K562 (cell line): ENCODE data around the gene FAM168B. TPM values are rescaled to one million over a fixed set of nuclear protein-coding genes. Genes with fewer than 3 reads are reported as not detected.
A peak's percentile ranks its signal among the peaks of the same experiment; 100 is the strongest.

Experiments
- ATAC-seq: fragments of 200-7000 bp; cut with Tn5 transposase; 3 replicates; pipeline ENCODE4 v1.9.1; 2020; ENCODE audit warnings: moderate library complexity
- BruUV-seq: library from RNA; stranded (reverse); fragments of 400-500 nt; replicated peaks from 2 replicates; lab custom pipeline; 2021; lab: Mats Ljungman, UMichigan
- CTCF ChIA-PET: fragments of 300-600 bp; formaldehyde crosslinking; extraction: SDS; loops from one replicate; lab custom pipeline; 2021; ENCODE audit warnings: low intra/inter-chr PET ratio; lab: Yijun Ruan, JAX
- POLR2A ChIA-PET: fragments of 300-600, 350-650 bp; sonication (Branson Sonifier 250); formaldehyde crosslinking; extraction: SDS; loops from one replicate; lab custom pipeline; 2021; ENCODE audit warnings: antibody characterized with exemption, inconsistent platforms; lab: Yijun Ruan, JAX
- DNase-seq, 4 experiments: peaks; one replicate each; pipeline versions ENCODE4 v3.0.0 to v3.0.0-alpha.2; 2011 to 2018; ENCODE audit warnings: low spot score in 3 of 4, mixed read lengths in 3 of 4; ENCODE audit errors: extremely low read depth in 1 of 4
- FAIRE-seq: peaks from 2 replicates; lab custom pipeline; 2011; peaks lifted over from hg19 to GRCh38; lab: Jason Lieb, UNC
- H2AFZ ChIP-seq: 2 replicates; pipeline ENCODE4 v1.6.0; 2011; ENCODE audit warnings: low read depth, low read length, control low read depth, inconsistent platforms
- H3K27ac ChIP-seq: fragments of 200-600 bp; 3 replicates; pipeline ENCODE4 v1.8.0; 2011; ENCODE audit warnings: low read depth, mild to moderate bottlenecking, control low read depth, inconsistent platforms, low read length, moderate library complexity, mixed read lengths; ENCODE audit errors: extremely low read depth
- H3K27me3 ChIP-seq, 2 experiments: fragments of 300-600 bp in 1 of 2; 2 replicates in 1 of 2; 3 replicates in 1 of 2; pipeline versions ENCODE4 v1.6.0 to v1.8.0; 2011; ENCODE audit warnings: inconsistent platforms in 2 of 2, low read length in 2 of 2, mild to moderate bottlenecking in 1 of 2, mixed read lengths in 1 of 2, moderate library complexity in 1 of 2; ENCODE audit not compliant: control insufficient read depth in 2 of 2, insufficient read depth in 2 of 2
- H3K36me3 ChIP-seq: fragments of 300-600 bp; 3 replicates; pipeline ENCODE4 v1.8.0; 2011; ENCODE audit warnings: mild to moderate bottlenecking, low read length, inconsistent platforms; ENCODE audit not compliant: control insufficient read depth, insufficient read depth
- H3K4me1 ChIP-seq, 2 experiments: fragments of 200-600 bp in 1 of 2; replicated peaks in 1 of 2; 2 replicates in 1 of 2; 3 replicates in 1 of 2; pipeline versions ENCODE4 v1.5.1 to v1.8.0; 2011; ENCODE audit warnings: inconsistent platforms in 2 of 2, low read length in 2 of 2, mild to moderate bottlenecking in 1 of 2, mixed read lengths in 1 of 2, moderate library complexity in 1 of 2; ENCODE audit not compliant: control insufficient read depth in 2 of 2, insufficient read depth in 2 of 2
- H3K4me2 ChIP-seq: 2 replicates; pipeline ENCODE4 v1.6.1; 2011; ENCODE audit warnings: low read length, control low read depth, inconsistent platforms, mixed read lengths; ENCODE audit not compliant: insufficient read depth
- H3K4me3 ChIP-seq: fragments of 200-600 bp; sonication (generic), shearing (Covaris generic); 2 replicates; pipeline ENCODE4 v1.5.1; 2016; ENCODE audit warnings: control low read depth, inconsistent platforms
- H3K79me2 ChIP-seq: fragments of 200-600 bp; 3 replicates; pipeline ENCODE4 v1.8.0; 2011; ENCODE audit warnings: low read length, inconsistent platforms; ENCODE audit not compliant: control insufficient read depth, insufficient read depth
- H3K9ac ChIP-seq, 2 experiments: 2 replicates each; pipeline versions ENCODE4 v1.6.0 to v1.6.1; 2011; ENCODE audit warnings: low read depth in 2 of 2, low read length in 2 of 2, control low read depth in 1 of 2, inconsistent platforms in 1 of 2, mild to moderate bottlenecking in 1 of 2, mixed read lengths in 1 of 2; ENCODE audit not compliant: insufficient read depth in 1 of 2
- H3K9me1 ChIP-seq: one replicate; pipeline ENCODE4 v1.6.0; 2011; ENCODE audit warnings: inconsistent platforms, mild to moderate bottlenecking, low read length, moderate library complexity; ENCODE audit not compliant: control insufficient read depth, insufficient read depth
- H3K9me3 ChIP-seq: replicated peaks from 2 replicates; pipeline ENCODE4 v1.5.1; 2011; ENCODE audit warnings: low read depth, low read length, inconsistent platforms; ENCODE audit not compliant: control insufficient read depth, insufficient read depth
- H4K20me1 ChIP-seq: replicated peaks from 2 replicates; pipeline ENCODE4 v1.6.1; 2011; ENCODE audit warnings: low read length, inconsistent platforms, mixed read lengths; ENCODE audit not compliant: control insufficient read depth, insufficient read depth
- CGGBP1 ChIP-seq: fragments of 250-450 bp; sonication (Bioruptor Pico); IDR thresholded peaks from 2 replicates; pipeline ENCODE4 v1.9.0; 2021; ENCODE audit warnings: mild to moderate bottlenecking
- MBD1 ChIP-seq: fragments of 250-450 bp; sonication (Bioruptor Pico); IDR thresholded peaks from 2 replicates; pipeline ENCODE4 v1.8.0; 2022; ENCODE audit warnings: inconsistent platforms
- MCM5 ChIP-seq: fragments of 450-650 bp; IDR thresholded peaks from 2 replicates; pipeline ENCODE4 v1.6.1; 2016; ENCODE audit warnings: low read depth
- PKNOX1 ChIP-seq: fragments of 450-650 bp; IDR thresholded peaks from 2 replicates; pipeline ENCODE4 v1.6.1; 2016
- REST ChIP-seq, 2 experiments: fragments of 450-650 bp; formaldehyde crosslinking in 1 of 2; IDR thresholded peaks; 2 replicates each; pipeline versions ENCODE4 v1.4.0 to v1.6.1; 2014 to 2020; ENCODE audit warnings: mild to moderate bottlenecking in 2 of 2, borderline replicate concordance in 1 of 2, low read depth in 1 of 2
- ZEB2 ChIP-seq: fragments of 450-650 bp; IDR thresholded peaks from 2 replicates; pipeline ENCODE4 v1.6.1; 2016
- ZNF668 ChIP-seq: fragments of 250-450 bp; sonication (Bioruptor Pico); IDR thresholded peaks from 2 replicates; pipeline ENCODE4 v1.8.0; 2022; ENCODE audit warnings: mild to moderate bottlenecking, inconsistent platforms
- in situ Hi-C: fragments of 300-500 bp; cut with MboI; formaldehyde crosslinking; loops from 4 replicates; pipeline ENCODE4 v1.15.0; 2018; ENCODE audit warnings: inconsistent platforms, mixed read lengths
- intact Hi-C: fragments of 100-400 bp; cut with micrococcal nuclease; formaldehyde crosslinking; loops from 2 replicates; pipeline ENCODE4 v1.14.2; 2022
- polyA plus RNA-seq, 8 experiments: library from polyadenylated mRNA; depleted of rRNA in 4 of 8; stranded (reverse) in 5 of 8; unstranded in 3 of 8; fragments of >200 nt; fragmentation: Nextera tagmentation in 2 of 8; fragmentation: Illumina TruSeq in 1 of 8; extraction: Ambion mirVana in 2 of 8; extraction: Trizol in 1 of 8; gene quantifications; 2 replicates each; pipeline versions ENCODE4 v1.2.1 to v1.2.3, GENCODE V29; 2011 to 2014; ENCODE audit warnings: inconsistent platforms in 1 of 8, missing spikeins in 1 of 8
- total RNA-seq, 7 experiments: library from RNA; depleted of rRNA in 6 of 7; stranded (reverse); fragments of >200 nt in 6 of 7; fragmentation: Illumina TruSeq in 2 of 7; extraction: Trizol in 2 of 7; gene quantifications; 2 replicates each; pipeline versions ENCODE4 v1.2.1 to v1.2.3, GENCODE V29; 2011 to 2021; ENCODE audit warnings: low replicate concordance in 1 of 7

The FAM168B gene
- total and polyA plus RNA-seq, 9 of the 15 experiments (the other 6 are each of a cell fraction or from before 2014, with no cell fraction given) = 3.3 to 76.0 (median 46.1) TPM

GRCh38 chr2:131115752-131116151 is 22.5 kb upstream of the FAM168B start:
- ChIA-PET POLR2A (no interaction called here), CTCF (no interaction called here)
- H3K4me3 ChIP-seq = no peak overlapping the region
- FAIRE-seq (no peak), ATAC-seq (peak; percentile 20; the same call in 2 of the 3 replicates), DNase-seq (peak in 2 of 4 experiments; percentile 36 to 37)
- H3K9me3 ChIP-seq = peaks cover 2% of the 10 kb centered on the region; the same call in 1 of the 2 replicates
- no peak overlapping the region for H3K9ac ChIP-seq
- H3K4me2 ChIP-seq = no peak overlapping the region
- peaks cover 4% of the 10 kb centered on the region for H3K9me1 ChIP-seq
- intact Hi-C loops (no loop called here), in situ Hi-C loops (no loop called here)
- H2AFZ ChIP-seq = no peak overlapping the region
- H3K27ac ChIP-seq = peak overlapping the region; percentile 38; the same call in 1 of the 3 replicates
- peaks cover 95% of the 10 kb centered on the region for H3K79me2 ChIP-seq
- BruUV-seq = no TSS peak
- no peaks in the 10 kb centered on the region for H3K27me3 ChIP-seq
- H3K4me1 ChIP-seq = peaks cover 27 to 31% of the 10 kb centered on the region in 2 experiments
- H4K20me1 ChIP-seq = no peaks in the 10 kb centered on the region; the same call in 1 of the 2 replicates
- H3K36me3 ChIP-seq = peaks cover 38% of the 10 kb centered on the region
- TF ChIP-seq CGGBP1 (no peak), ZEB2 (peak; percentile 71; the same call in 1 of the 2 replicates), MCM5 (no peak), MBD1 (CRISPR knock-in tag) (no peak), REST (IDR thresholded peaks at IDR 0.05; ENCODE audit: borderline replicate concordance) (no peak), REST (CRISPR knock-in tag; IDR thresholded peaks at IDR 0.05; ENCODE audit: low read depth) (no peak), PKNOX1 (no peak; the same call in 1 of the 2 replicates), ZNF668 (CRISPR knock-in tag) (no peak)
